Astrocyte (in vitro differentiated cells and primary cell): ENCODE data around the gene ZFYVE28.

ENCODE experiments used
- EZH2 ChIP-seq: IDR thresholded peaks from 2 replicates; pipeline ENCODE4 v1.6.1; 2012; ENCODE audit warnings: mild to moderate bottlenecking, low read length, inconsistent platforms; ENCODE audit not compliant: insufficient read depth
- TF ChIP-seq, protein P1 (sequence below): IDR thresholded peaks from 2 replicates; pipeline ENCODE4 v1.5.1; 2011; ENCODE audit warnings: low read depth, mild to moderate bottlenecking, inconsistent platforms, low read length, moderate library complexity; ENCODE audit not compliant: insufficient read depth

DNA sequence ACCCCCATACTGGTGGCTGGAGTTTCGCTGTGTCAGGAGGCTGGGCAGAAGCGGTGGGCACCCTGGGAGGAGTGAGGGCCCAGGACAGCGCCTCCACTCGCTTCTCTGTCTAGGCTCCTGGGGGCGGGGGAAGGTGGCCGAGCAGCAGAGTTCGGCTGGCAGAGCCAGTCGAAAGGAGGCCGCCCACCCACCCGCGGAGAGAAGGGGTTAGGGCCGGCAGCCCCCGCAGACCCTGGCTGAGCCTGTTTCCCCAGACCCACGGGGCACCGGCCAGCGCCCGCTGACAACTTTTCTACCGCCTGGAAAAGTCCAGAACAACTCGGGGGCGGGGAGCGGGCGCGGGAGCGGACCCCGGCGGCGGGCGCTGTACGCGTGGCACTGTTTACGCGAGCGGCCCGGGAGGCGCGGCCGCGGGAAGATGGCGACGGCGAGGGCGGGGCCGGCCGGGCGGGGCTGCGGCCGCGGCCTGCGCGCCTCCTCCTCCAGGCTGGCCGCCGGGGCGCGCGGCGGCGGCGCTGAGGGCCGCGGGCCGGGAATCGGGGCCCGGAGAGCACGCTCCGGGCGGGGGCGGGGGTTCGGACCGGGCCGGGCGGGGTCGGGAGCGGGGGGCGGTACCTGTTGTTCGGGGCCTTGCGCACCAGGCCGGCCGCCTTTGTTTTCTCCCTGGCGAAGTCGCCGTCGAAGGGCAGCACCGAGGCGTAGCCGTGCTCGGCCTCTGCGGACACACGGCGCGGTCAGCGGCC lies 157.2 kb downstream of the ZFYVE28 start:
- TF ChIP-seq, protein P1, sequence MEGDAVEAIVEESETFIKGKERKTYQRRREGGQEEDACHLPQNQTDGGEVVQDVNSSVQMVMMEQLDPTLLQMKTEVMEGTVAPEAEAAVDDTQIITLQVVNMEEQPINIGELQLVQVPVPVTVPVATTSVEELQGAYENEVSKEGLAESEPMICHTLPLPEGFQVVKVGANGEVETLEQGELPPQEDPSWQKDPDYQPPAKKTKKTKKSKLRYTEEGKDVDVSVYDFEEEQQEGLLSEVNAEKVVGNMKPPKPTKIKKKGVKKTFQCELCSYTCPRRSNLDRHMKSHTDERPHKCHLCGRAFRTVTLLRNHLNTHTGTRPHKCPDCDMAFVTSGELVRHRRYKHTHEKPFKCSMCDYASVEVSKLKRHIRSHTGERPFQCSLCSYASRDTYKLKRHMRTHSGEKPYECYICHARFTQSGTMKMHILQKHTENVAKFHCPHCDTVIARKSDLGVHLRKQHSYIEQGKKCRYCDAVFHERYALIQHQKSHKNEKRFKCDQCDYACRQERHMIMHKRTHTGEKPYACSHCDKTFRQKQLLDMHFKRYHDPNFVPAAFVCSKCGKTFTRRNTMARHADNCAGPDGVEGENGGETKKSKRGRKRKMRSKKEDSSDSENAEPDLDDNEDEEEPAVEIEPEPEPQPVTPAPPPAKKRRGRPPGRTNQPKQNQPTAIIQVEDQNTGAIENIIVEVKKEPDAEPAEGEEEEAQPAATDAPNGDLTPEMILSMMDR = no peak
- no peak for TF ChIP-seq EZH2
